Thyroid gland (tissue), 4 donors: ENCODE data around the gene CSRP2. TPM values are rescaled to one million over a fixed set of nuclear protein-coding genes. Genes with fewer than 3 reads are reported as not detected.

Experiments used
- DNase-seq, 2 donors: peaks; one replicate each; pipeline ENCODE4 v3.0.0-alpha.2; 2019
- H3K27ac ChIP-seq, 3 donors: fragments of 200-600 bp; sonication (generic); 1 replicate in 2 of 3; 2 replicates in 1 of 3; pipeline ENCODE4 v1.5.1; 2016 to 2019; ENCODE audit warnings: mild to moderate bottlenecking in 1 of 3, moderate library complexity in 1 of 3
- H3K27me3 ChIP-seq: fragments of 200-600 bp; sonication (generic); one replicate; pipeline ENCODE4 v1.5.1; 2019
- H3K36me3 ChIP-seq, 2 donors: fragments of 200-600 bp; sonication (generic); one replicate each; pipeline ENCODE4 v1.5.1; 2016 to 2019
- H3K4me1 ChIP-seq, 2 donors: fragments of 200-600 bp; sonication (generic); one replicate each; pipeline ENCODE4 v1.5.1; 2017 to 2019
- H3K4me3 ChIP-seq, 3 donors: fragments of 200-600 bp; sonication (generic); replicated peaks in 1 of 3; 1 replicate in 2 of 3; 2 replicates in 1 of 3; pipeline ENCODE4 v1.5.1; 2016; ENCODE audit warnings: mild to moderate bottlenecking in 1 of 3
- H3K9me3 ChIP-seq: fragments of 200-600 bp; sonication (generic); one replicate; pipeline ENCODE4 v1.5.1; 2017
- CTCF ChIP-seq, 6 experiments: fragments of 200-600 bp in 3 of 6; fragments of 450-650 bp in 3 of 6; sonication (generic) in 3 of 6; IDR thresholded peaks; one replicate each; pipeline ENCODE4 v1.5.1; 2016 to 2019; ENCODE audit warnings: antibody characterized with exemption in 6 of 6, mild to moderate bottlenecking in 2 of 6, inconsistent platforms in 1 of 6, moderate library complexity in 1 of 6
- POLR2A ChIP-seq, 2 donors: fragments of 450-650 bp; IDR thresholded peaks; one replicate each; pipeline ENCODE4 v1.6.1; 2017; ENCODE audit warnings: antibody characterized with exemption in 2 of 2, mild to moderate bottlenecking in 2 of 2, moderate library complexity in 1 of 2
- WGBS, 2 donors: methylation state at CpG; one replicate each; pipeline ENCODE4 v1.1.5; 2017; 5-methylcytosine and 5-hydroxymethylcytosine counted together
- intact Hi-C: fragments of 100-400 bp; cut with DNase I; formaldehyde crosslinking; loops from one replicate; pipeline ENCODE4 v1.15.1; 2023
- total RNA-seq, 4 donors: library from RNA; depleted of rRNA; stranded (reverse); fragments of >200 nt; gene quantifications; one replicate each; pipeline ENCODE4 v1.2.3, GENCODE V29; 2016

CSRP2 gene
- total RNA-seq, 4 donors from 2014 or later = 42.1 to 65.1 (median 49.4) TPM

GRCh38 chr12:76895796-76896195, 17.0 kb upstream of the CSRP2 start:
- TF ChIP-seq POLR2A (IDR thresholded peaks at IDR 0.05) (no peak), CTCF (IDR thresholded peaks at IDR 0.05) (no peak)
- H3K4me1 ChIP-seq = no peaks in the 10 kb centered on the region
- no peaks in the 10 kb centered on the region for H3K27me3 ChIP-seq
- H3K9me3 ChIP-seq = no peaks in the 10 kb centered on the region
- H3K27ac ChIP-seq = no peak overlapping the region
- 90 to 94% methylated on average over 5 of the region's 5 CpGs for WGBS, 2 donors
- intact Hi-C loops = no loop called here
- no peak overlapping the region for H3K4me3 ChIP-seq
- H3K36me3 ChIP-seq = no peaks in the 10 kb centered on the region
- no peak for DNase-seq

GRCh38 chr12:76891609-76892008, 12.8 kb upstream of the CSRP2 start:
- Histone ChIP-seq H3K4me1 (no peaks in the 10 kb centered on the region), H3K27ac (no peak overlapping the region), H3K36me3 (no peaks in the 10 kb centered on the region), H3K27me3 (no peaks in the 10 kb centered on the region), H3K9me3 (no peaks in the 10 kb centered on the region), H3K4me3 (no peak overlapping the region)
- 87 to 97% methylated on average over 3 of the region's 3 CpGs for WGBS, 2 donors
- intact Hi-C loops = no loop called here
- TF ChIP-seq CTCF (IDR thresholded peaks at IDR 0.05) (no peak), POLR2A (IDR thresholded peaks at IDR 0.05) (no peak)
- DNase-seq = no peak

- no peaks in the 10 kb centered on the region for H3K4me1 ChIP-seq
- TF ChIP-seq POLR2A (IDR thresholded peaks at IDR 0.05) (no peak), CTCF (IDR thresholded peaks at IDR 0.05) (no peak)
- no peaks in the 10 kb centered on the region for H3K27me3 ChIP-seq
- H3K9me3 ChIP-seq = no peaks in the 10 kb centered on the region
- H3K36me3 ChIP-seq = no peaks in the 10 kb centered on the region
- no peak overlapping the region for H3K4me3 ChIP-seq
- intact Hi-C loops = no loop called here
- WGBS, 2 donors = 68 to 73% methylated on average over 8 of the region's 8 CpGs
- DNase-seq = no peak
- H3K27ac ChIP-seq = no peak overlapping the region
Measured at GRCh38 chr12:76890151-76891143, 11.6 kb upstream of the CSRP2 start.

- Histone ChIP-seq H3K9me3 (no peaks in the 10 kb centered on the region), H3K27ac (no peak overlapping the region), H3K4me3 (no peak overlapping the region), H3K4me1 (peaks cover 0 to 2% of the 10 kb centered on the region in 2 donors), H3K36me3 (no peaks in the 10 kb centered on the region), H3K27me3 (no peaks in the 10 kb centered on the region)
- 100% methylated on average over 1 of the region's 1 CpG for WGBS, 2 donors
- intact Hi-C loops = no loop called here
- no peak for DNase-seq
- no peak for TF ChIP-seq POLR2A (IDR thresholded peaks at IDR 0.05)
- no peak for TF ChIP-seq CTCF (IDR thresholded peaks at IDR 0.05)
Measured at GRCh38 chr12:76888775-76889174, 10.0 kb upstream of the CSRP2 start.

- 36 to 42% methylated on average over 2 of the region's 2 CpGs for WGBS, 2 donors
- TF ChIP-seq POLR2A (IDR thresholded peaks at IDR 0.05) (no peak), CTCF (IDR thresholded peaks at IDR 0.05) (no peak)
- intact Hi-C loops = no loop called here
- Histone ChIP-seq H3K36me3 (no peaks in the 10 kb centered on the region), H3K9me3 (no peaks in the 10 kb centered on the region), H3K27me3 (no peaks in the 10 kb centered on the region), H3K4me1 (peaks cover 7 to 15% of the 10 kb centered on the region in 2 donors), H3K27ac (peak overlapping the region in 2 of 3 donors; percentile 36 to 43), H3K4me3 (no peak overlapping the region)
- DNase-seq = peak; percentile 44 to 45
Measured at GRCh38 chr12:76883811-76884210, 5.0 kb upstream of the CSRP2 start.
